HT1080 (cell line): Measurements from ENCODE around the gene FAM210A. TPM values are rescaled to one million over a fixed set of nuclear protein-coding genes. Genes with fewer than 3 reads are reported as not detected.
A peak's percentile ranks its signal among the peaks of the same experiment; 100 is the strongest.
"Not testable (repeated sequence)": the region's sequence is repeated elsewhere in the genome, so short reads cannot be mapped to it uniquely, and the experiment has no call there.

ENCODE experiments used
- DNase-seq: peaks from one replicate; pipeline ENCODE4 v3.0.0-alpha.2; 2015; ENCODE audit warnings: low read depth
- polyA plus RNA-seq, 2 experiments: library from polyadenylated mRNA; depleted of rRNA; stranded (reverse); fragments of >200 nt; gene quantifications; 2 replicates each; pipeline ENCODE4 v1.2.3, GENCODE V29; 2015
- total RNA-seq: library from RNA; depleted of rRNA; stranded (reverse); fragments of >200 nt; shearing (Covaris generic); gene quantifications from 2 replicates; pipeline ENCODE4 v1.2.3, GENCODE V29; 2014; rRNA removed

FAM210A gene, protein sequence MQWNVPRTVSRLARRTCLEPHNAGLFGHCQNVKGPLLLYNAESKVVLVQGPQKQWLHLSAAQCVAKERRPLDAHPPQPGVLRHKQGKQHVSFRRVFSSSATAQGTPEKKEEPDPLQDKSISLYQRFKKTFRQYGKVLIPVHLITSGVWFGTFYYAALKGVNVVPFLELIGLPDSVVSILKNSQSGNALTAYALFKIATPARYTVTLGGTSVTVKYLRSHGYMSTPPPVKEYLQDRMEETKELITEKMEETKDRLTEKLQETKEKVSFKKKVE
- total RNA-seq = 47.2 and 51.1 TPM in 2 replicates
- 25.4 and 25.5 TPM in 2 replicates for polyA plus RNA-seq (2015; cell fraction: cytosol; rRNA removed)
- polyA plus RNA-seq (2015; cell fraction: nucleus; rRNA removed) = 16.9 and 20.7 TPM in 2 replicates

DNA sequence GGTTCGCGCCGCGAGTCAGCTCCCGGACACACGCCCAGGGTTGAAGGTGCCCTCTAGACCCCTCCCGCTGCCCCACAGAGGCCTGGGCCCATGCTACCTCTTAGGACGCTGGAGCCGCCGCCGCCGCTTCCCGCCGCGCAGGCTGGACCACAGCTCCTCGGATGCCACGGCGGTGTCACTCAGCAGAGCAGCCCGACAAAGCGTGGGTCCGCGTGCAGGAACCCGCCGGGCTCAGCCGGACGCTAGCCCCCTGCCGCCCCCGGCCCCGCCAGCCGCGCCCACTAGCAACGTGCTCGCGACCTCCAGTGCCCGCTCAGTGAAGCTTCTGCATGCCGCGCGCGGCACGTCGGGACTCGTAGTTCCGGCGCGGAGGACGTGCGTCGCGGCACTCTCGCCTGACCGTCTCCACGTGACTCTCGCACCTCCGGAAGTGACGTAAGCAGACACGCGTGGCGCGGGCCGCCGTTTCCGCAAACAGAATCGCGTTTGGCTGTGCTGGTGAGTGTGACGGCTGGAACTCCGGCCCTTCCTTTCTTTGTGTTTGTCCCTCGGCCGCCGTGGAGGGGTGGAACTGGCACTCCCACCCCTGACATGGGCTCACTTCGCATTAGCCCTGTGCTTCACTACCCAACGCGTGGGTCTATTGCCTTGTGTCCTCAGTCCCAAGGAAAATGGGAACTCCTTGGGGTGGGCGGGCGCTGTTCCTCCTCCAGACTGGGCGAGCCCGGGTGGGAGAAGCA lies at the start of gene FAM210A, which contains the start of gene RNMT:
TSS of gene FAM210A (minus strand) at position 327 of the 740 bp plus-strand sequence. CDS start 44,481 bp downstream, outside the sequence.
TSS of gene RNMT (plus strand) at position 442 of the 740 bp plus-strand sequence. CDS start 4,845 bp downstream, outside the sequence.
- DNase-seq = peak; percentile 90

GRCh38 chr18:13775058-13775457 lies 48.7 kb upstream of the FAM210A start:
- no peak for DNase-seq

GRCh38 chr18:13762690-13763439 lies 36.5 kb upstream of the FAM210A start:
- DNase-seq = no peak

GRCh38 chr18:13760047-13760446 lies 33.7 kb upstream of the FAM210A start:
- DNase-seq = no peak

GRCh38 chr18:13758622-13759021 lies 32.3 kb upstream of the FAM210A start:
- DNase-seq = no peak

- DNase-seq = no peak
These were observed 30.3 kb upstream of the FAM210A start for GRCh38 chr18:13756671-13757070.

DNA sequence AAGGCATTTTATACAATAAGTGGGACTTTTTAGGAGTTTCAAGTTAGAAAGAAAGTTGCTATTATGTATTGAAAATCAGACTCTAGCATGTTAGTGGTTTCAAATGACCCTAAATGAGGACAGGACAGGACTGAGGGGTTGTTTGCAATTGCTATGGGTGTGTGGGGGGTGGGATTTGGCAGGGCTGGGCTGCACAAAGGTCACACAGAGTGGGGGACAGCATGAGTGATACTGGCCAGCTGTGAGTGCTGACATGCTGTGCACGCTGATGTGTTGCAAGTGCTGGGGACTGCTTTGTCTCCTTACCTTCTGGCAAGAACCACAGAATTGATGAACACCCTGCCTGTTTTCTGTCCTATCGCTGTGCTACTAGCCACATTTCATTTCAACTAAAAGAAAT lies 29.9 kb upstream of the FAM210A start:
- no peak for DNase-seq

DNA sequence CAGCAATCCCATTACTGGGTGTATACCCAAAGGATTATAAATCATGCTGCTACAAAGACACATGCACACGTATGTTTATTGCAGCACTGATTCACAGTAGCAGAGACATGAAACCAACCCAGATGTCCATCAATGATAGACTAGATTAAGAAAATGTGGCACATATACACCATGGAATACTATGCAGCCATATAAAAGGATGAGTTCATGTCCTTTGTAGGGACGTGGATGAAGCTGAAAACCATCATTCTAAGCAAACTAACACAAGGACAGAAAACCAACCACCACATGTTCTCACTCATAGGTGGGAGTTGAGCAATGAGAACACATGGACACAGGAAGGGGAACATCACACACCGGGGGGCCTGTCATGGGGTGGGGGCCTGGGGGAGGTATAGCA lies 25.2 kb upstream of the FAM210A start:
- DNase-seq = not testable (repeated sequence)

GRCh38 chr18:13746633-13747032 lies 20.3 kb upstream of the FAM210A start:
- DNase-seq = no peak

- no peak for DNase-seq
These were observed 19.3 kb upstream of the FAM210A start for GRCh38 chr18:13745696-13746095.

DNA sequence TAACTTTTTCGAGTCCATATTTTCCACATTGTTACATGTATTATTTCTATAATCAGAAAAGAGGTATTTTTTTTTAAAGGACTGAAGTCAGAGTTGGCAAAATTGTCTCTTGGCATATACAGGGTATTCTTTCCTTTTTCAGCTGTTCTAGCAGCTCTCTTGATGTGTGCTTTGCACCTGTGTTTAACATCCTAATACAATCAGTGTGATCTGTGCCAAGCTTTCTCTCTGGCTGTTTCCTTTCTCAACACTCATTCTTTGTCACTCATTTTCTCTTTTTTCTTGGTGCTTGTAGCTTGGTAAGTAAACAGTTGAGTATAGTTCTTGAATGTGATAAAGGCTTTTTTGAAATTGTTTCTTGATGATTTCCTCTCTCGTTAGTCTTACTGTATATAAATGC lies 9.3 kb upstream of the FAM210A start:
- no peak for DNase-seq

GRCh38 chr18:13730481-13730880 lies 4.1 kb upstream of the FAM210A start:
- no peak for DNase-seq

GRCh38 chr18:13726972-13727331 lies 594 bp upstream of the FAM210A start:
- DNase-seq = peak; percentile 50

GRCh38 chr18:13725566-13726231 lies 659 bp downstream of the FAM210A start:
- peak; percentile 2 for DNase-seq

GRCh38 chr18:13720847-13721246 lies 5.5 kb downstream of the FAM210A start:
- no peak for DNase-seq

DNA sequence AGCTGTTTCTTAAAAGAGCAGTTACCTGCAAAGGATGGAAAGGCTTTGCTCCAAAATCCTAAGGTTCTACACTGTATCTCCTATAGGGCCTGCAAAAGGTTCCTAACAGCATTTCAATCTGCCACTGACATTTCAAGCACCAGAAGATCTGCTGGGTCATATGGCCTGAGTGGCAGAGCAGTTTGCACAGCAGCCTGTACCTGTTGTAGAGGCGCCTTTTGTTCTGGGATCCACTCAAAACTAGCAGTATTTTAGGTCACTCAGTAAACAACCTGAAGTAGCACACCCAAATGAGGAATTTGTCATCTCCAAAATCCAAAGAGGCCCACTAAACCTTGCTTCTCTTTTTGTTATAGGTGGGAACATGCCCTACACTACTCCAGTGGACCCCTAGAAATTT lies 6.2 kb downstream of the FAM210A start:
- DNase-seq = no peak

DNA sequence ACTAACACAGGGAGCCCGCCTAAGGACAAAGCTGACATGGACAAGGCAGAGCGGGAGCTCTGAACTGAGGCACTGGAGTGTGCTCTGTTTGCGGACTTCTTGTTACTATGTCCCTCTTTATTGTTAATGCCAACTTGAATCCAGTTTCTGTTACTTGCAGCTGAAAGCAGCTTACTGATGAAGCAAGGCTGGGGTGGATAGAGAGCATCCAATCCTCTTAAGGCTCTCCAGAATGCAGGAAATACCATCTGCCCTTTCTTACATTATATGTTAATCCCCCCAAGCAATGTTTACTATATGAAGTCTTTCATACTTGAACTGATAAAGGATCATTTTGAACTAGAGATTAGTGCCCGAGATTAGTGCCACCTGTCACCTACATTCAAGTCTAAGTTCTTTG lies 9.4 kb downstream of the FAM210A start:
- no peak for DNase-seq

DNA sequence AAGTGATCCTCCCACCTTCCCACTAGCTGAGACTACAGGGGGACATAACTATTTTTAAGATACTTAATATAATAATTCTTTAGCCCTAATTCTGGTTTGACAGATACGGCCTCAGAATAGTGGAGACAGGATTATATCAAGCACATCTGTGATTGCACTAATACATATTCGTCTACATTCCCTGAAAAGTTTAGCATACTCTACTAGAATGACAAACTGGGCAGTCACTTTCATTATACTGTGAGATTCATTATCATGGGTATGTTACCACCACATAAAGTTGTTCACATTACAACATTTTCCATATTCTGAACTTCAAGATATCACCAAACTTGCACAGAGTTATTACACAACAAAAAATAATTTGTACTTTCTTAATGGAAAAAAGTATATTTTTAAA lies 11.0 kb downstream of the FAM210A start:
- no peak for DNase-seq

GRCh38 chr18:13713455-13714055 lies 12.8 kb downstream of the FAM210A start:
- DNase-seq = no peak

GRCh38 chr18:13712400-13713131 lies 13.8 kb downstream of the FAM210A start:
- no peak for DNase-seq
